ENCODE measurements around the gene PRKAG2. TPM values are rescaled to one million over a fixed set of nuclear protein-coding genes. Genes with fewer than 3 reads are reported as not detected.

Gene PRKAG2
- total and polyA plus RNA-seq, 2 of the 8 experiments (the other 6 are each of a cell fraction or from before 2014, with no cell fraction given), result 7.5 to 18.1 TPM

- TF ChIP-seq NRF1 (IDR thresholded peaks at IDR 0.05; ENCODE audit: low read depth, low read length) (no peak), KDM4A (IDR thresholded peaks at IDR 0.05; ENCODE audit: low read depth, low read length, severe bottlenecking) (no peak), TCF12 (IDR thresholded peaks at IDR 0.05; ENCODE audit: low read depth, low read length) (no peak), BACH1 (IDR thresholded peaks at IDR 0.05; ENCODE audit: low read length) (no peak)
These were observed 69.1 kb downstream of the PRKAG2 start (continued) for GRCh38 chr7:151807846-151808245.

Data from H1 (cell line).